Kidney (tissue), 14 donors: ENCODE data around the gene HOXA9. TPM values are rescaled to one million over a fixed set of nuclear protein-coding genes. Genes with fewer than 3 reads are reported as not detected.

Experiments used
- DNase-seq, 5 donors: peaks; one replicate each; pipeline ENCODE4 v3.0.0-alpha.2; 2013 to 2020
- FAIRE-seq: peaks from 2 replicates; lab custom pipeline; 2012; peaks lifted over from hg19 to GRCh38; lab: Jason Lieb, UNC
- H3K27ac ChIP-seq, 2 donors: one replicate each; pipeline ENCODE4 v1.7.0; 2013; ENCODE audit warnings: low read depth in 2 of 2, low read length in 2 of 2, inconsistent platforms in 1 of 2
- H3K27me3 ChIP-seq: one replicate; pipeline ENCODE4 v1.7.1; 2013; ENCODE audit warnings: low read length, inconsistent platforms; ENCODE audit not compliant: control insufficient read depth, insufficient read depth
- H3K36me3 ChIP-seq, 3 donors: one replicate each; pipeline versions ENCODE4 v1.7.0 to v1.7.1; 2013; ENCODE audit warnings: low read length in 3 of 3, control low read depth in 1 of 3, inconsistent platforms in 1 of 3; ENCODE audit not compliant: insufficient read depth in 3 of 3, control insufficient read depth in 2 of 3
- H3K4me1 ChIP-seq, 3 donors: one replicate each; pipeline versions ENCODE4 v1.7.0 to v1.7.1; 2013; ENCODE audit warnings: low read length in 3 of 3, inconsistent platforms in 1 of 3, low read depth in 1 of 3; ENCODE audit not compliant: control insufficient read depth in 2 of 3, insufficient read depth in 2 of 3
- H3K4me3 ChIP-seq, 3 donors: one replicate each; pipeline versions ENCODE4 v1.7.0 to v1.8.1; 2013; ENCODE audit warnings: low read length in 3 of 3, control low read depth in 1 of 3, inconsistent platforms in 1 of 3
- H3K9ac ChIP-seq, 3 donors: one replicate each; pipeline versions ENCODE4 v1.7.0 to v1.7.1; 2013; ENCODE audit warnings: low read length in 3 of 3, control low read depth in 1 of 3, inconsistent platforms in 1 of 3
- H3K9me3 ChIP-seq, 3 donors: one replicate each; pipeline versions ENCODE4 v1.7.0 to v1.7.1; 2013; ENCODE audit warnings: low read length in 3 of 3, control low read depth in 1 of 3, inconsistent platforms in 1 of 3; ENCODE audit not compliant: control insufficient read depth in 2 of 3, insufficient read depth in 1 of 3
- CTCF ChIP-seq: IDR thresholded peaks from 3 replicates; pipeline ENCODE4 v1.5.1; 2012; ENCODE audit warnings: mild to moderate bottlenecking, moderate library complexity, borderline replicate concordance; ENCODE audit not compliant: insufficient read depth; ENCODE audit errors: extremely low read depth
- intact Hi-C: fragments of 100-400 bp; cut with DNase I; formaldehyde crosslinking; loops from one replicate; pipeline ENCODE4 v1.11.1; 2022
- polyA plus RNA-seq: library from polyadenylated mRNA; stranded (reverse); fragments of 350-450 nt; fragmentation: Illumina TruSeq; extraction: RNeasy Lipid Tissue Mini Kit (QIAGEN cat#74804); gene quantifications from one replicate; pipeline ENCODE4 v1.2.3, GENCODE V29; 2014; ENCODE audit warnings: low read depth, low replicate concordance; ENCODE audit not compliant: insufficient read depth
- total RNA-seq: library from RNA; stranded (reverse); fragmentation: NEBNext Ultra II Directional; extraction: Animal tissue kit (Norgen Biotek cat#: 25700); gene quantifications from one replicate; pipeline ENCODE4 v1.2.1, GENCODE V29; 2021
- donor health status: control.
- donor health status: control.
- donor health status: control.
- donor health status: control.
- donor health status: control.
- donor health status: DM: yes; HTN: yes; CAD: no.
- donor health status: Normal renal cell carcinoma (clear cell type).

The HOXA9 gene
- total and polyA plus RNA-seq, 2 donors from 2014 or later: 36.7 to 36.8 TPM

GRCh38 chr7:27200761-27201579 lies 35.6 kb upstream of the HOXA9 start:
- Histone ChIP-seq H3K36me3 (no peaks in the 10 kb centered on the region), H3K9ac (no peak overlapping the region), H3K4me3 (no peak overlapping the region), H3K27ac (no peak overlapping the region), H3K9me3 (peaks cover 0 to 4% (median 0%) of the 10 kb centered on the region in 3 donors), H3K27me3 (peaks cover 88% of the 10 kb centered on the region), H3K4me1 (peaks cover 0 to 7% (median 5%) of the 10 kb centered on the region in 3 donors)
- intact Hi-C loops: loop anchor here (10.0 kb wide), 1 partner anchor 374 kb away; no protein-coding TSS in a partner anchor
- no peak for TF ChIP-seq CTCF
- peak in 3 of 5 donors; percentile 15 to 47 (median 38) for DNase-seq
- FAIRE-seq: no peak

- intact Hi-C loops: loop anchor here (10.0 kb wide), 1 partner anchor 375 kb away; no protein-coding TSS in a partner anchor
- TF ChIP-seq CTCF: no peak
- peak; percentile 51 to 75 (median 64) for DNase-seq
- Histone ChIP-seq H3K27ac (no peak within 1 kb of the TSS), H3K27me3 (peaks cover 88% of the 10 kb centered on the region), H3K4me1 (peaks cover 0 to 7% (median 5%) of the 10 kb centered on the region in 3 donors), H3K4me3 (peak within 1 kb of the TSS in 2 of 3 donors; percentile 10 to 15), H3K36me3 (no peaks in the 10 kb centered on the region), H3K9ac (no peak within 1 kb of the TSS), H3K9me3 (no peaks in the 10 kb centered on the region)
- no peak for FAIRE-seq
Measured at GRCh38 chr7:27199849-27200760, 34.8 kb upstream of the HOXA9 start, which contains the start of gene HOXA13. HOXA13 (minus strand) TSS chr7:27200091; CDS start chr7:27200077, 14 bp downstream.

- H3K4me3 ChIP-seq: peak overlapping the region in 1 of 3 donors; percentile 10
- H3K27ac ChIP-seq: no peak overlapping the region
- peak; percentile 47 to 78 (median 59) for DNase-seq
- no peaks in the 10 kb centered on the region for H3K9me3 ChIP-seq
- no peak overlapping the region for H3K9ac ChIP-seq
- no peak for FAIRE-seq
- TF ChIP-seq CTCF: no peak
- H3K36me3 ChIP-seq: no peaks in the 10 kb centered on the region
- peaks cover 0 to 5% (median 5%) of the 10 kb centered on the region in 3 donors for H3K4me1 ChIP-seq
- intact Hi-C loops: no loop called here
- peaks cover 88% of the 10 kb centered on the region for H3K27me3 ChIP-seq
Measured at GRCh38 chr7:27198871-27199801, 33.8 kb upstream of the HOXA9 start.
